Fibroblast of gingiva (primary cell): ENCODE data around the gene AGRN.
"Not testable (repeated sequence)": the region's sequence is repeated elsewhere in the genome, so short reads cannot be mapped to it uniquely, and the experiment has no call there.

ENCODE experiments used
- DNase-seq: peaks from one replicate; pipeline ENCODE4 v3.0.0-alpha.2; 2011; ENCODE audit warnings: low read depth

Gene AGRN

DNA sequence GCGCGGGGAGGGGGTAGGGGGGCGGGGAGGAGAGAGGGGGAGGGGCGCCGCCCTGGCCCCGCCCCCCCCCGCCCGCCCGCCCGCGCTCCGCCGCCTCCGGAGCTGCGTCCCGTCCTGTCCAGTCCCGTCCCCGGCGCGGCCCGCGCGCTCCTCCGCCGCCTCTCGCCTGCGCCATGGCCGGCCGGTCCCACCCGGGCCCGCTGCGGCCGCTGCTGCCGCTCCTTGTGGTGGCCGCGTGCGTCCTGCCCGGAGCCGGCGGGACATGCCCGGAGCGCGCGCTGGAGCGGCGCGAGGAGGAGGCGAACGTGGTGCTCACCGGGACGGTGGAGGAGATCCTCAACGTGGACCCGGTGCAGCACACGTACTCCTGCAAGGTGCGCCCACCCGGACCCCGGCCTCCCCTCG lies at the start of gene AGRN:
AGRN (plus strand) TSS at position 121 of the 405 bp plus-strand sequence; CDS start at position 174, 53 bp downstream.
- no peak for DNase-seq

DNA sequence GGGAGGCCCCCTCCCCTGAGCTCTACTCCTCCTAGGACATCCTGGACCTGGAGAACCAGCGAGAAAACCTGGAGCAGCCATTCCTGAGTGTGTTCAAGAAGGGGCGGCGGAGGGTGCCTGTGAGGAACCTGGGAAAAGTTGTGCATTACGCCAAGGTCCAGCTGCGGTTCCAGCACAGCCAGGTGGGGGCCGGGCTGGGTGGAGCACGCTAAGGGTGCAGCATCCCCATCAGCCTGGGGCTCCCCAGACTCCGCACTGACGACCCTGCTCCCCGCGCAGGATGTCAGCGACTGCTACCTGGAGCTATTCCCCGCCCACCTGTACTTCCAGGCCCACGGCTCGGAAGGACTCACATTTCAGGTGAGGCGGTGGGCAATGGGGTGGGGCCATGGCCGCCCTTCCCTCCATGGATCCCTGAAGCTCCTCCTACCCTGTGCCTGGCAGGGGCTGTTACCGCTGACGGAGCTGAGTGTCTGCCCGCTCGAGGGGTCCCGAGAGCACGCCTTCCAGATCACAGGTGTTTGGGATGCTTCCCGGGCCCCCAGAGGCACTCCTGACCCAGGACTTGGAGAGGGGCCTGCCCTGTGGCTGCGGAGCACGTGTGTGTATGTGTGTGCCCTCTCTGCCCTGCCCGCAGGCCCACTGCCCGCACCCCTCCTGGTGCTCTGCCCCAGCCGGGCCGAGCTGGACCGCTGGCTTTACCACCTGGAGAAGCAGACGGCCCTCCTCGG lies 49.5 kb upstream of the AGRN start:
- DNase-seq: no peak

DNA sequence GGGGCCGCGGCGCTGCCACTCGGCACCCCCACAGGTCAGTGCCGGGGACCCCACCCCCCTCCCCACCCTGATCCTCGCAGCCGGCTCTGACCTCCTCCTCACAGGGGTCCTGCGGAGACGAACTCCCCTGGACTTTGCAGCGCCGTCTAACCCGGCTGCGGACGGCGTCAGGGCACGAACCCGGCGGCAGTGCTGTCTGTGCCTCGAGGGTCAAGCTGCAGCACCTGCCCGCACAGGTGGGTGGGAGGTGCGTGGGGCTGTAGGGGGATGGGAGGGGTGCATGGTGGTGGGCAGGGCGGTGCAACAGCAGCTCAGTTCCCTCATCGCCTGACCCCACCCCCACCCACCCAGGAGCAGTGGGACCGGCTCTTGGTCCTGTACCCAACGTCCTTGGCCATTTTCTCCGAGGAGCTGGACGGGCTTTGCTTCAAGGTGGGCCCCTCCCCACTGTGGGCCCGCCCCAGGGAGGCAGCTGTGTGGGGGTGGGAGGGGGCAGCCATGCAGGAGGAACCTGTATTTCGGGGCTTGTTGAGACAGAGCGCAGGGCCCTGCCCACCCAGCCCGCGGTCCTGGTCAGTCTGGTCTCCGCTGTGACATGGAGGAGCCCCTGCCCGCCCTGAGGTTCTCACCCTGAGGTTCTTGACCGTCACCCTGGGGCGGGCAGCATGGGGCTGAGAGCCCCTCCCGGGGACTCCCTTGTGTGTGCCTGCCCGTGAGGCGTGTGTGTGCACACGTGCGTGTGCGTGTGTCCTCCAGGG lies 48.8 kb upstream of the AGRN start:
- no peak for DNase-seq

DNA sequence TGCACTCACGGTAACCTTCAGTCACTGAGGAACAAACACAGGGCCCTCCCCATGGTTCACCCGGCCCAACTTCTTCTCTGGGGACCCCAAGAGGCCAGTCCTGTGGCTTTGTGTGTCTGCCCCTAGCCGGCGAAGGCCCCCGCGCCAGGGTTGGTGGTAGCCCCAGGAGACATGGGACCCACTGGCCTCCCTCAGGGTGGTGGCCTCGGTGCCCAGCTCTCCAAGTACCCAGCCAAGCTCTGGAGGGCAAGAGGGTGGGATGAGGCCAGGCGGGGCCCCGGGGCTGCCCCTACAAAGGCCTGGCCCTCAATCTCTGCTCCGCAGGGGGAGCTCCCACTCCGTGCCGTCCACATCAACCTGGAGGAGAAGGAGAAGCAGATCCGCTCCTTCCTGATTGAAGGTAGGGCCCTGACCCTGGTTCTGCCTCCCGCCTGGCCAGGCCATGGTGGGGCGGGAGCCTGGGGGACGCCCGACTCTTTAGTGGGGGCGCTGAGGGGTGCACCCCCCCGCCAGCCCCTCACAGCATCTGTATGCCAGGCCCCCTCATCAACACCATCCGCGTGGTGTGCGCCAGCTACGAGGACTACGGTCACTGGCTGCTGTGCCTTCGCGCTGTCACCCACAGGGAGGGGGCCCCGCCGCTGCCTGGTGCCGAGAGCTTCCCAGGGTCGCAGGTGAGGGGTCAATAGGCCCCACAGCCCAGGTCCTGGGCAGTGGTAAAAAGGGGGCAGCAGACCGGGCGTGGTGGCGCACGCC lies 48.0 kb upstream of the AGRN start:
- DNase-seq: no peak

DNA sequence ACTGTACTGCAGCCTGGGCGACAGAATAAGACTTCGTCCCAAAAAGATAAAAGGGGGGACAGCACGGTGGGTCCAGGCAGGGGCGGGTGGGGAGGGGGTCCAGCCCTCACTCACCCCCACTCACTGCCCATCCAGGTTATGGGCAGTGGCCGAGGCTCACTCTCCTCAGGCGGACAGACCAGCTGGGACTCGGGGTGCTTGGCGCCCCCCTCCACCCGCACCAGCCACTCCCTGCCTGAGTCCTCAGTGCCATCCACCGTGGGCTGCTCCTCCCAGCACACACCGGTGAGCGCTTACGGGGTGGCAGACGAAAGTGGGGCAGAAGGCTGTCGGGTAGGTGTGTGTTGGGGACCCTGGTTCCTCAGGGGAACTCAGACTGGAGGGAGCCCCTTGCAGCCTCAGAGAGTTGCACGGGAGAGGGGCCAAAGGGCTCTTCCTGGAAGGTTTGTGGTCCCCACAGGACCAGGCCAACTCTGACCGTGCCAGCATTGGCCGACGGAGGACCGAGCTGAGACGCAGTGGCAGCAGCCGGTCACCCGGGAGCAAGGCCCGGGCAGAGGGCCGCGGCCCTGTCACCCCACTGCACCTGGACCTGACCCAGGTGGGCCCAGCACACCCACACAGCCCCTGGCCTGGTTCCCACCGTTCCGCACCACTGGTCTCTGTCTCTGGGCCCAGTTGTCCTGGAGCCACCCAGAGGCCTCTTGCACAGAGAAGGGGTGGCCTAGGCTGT lies 47.0 kb upstream of the AGRN start:
- no peak for DNase-seq

DNA sequence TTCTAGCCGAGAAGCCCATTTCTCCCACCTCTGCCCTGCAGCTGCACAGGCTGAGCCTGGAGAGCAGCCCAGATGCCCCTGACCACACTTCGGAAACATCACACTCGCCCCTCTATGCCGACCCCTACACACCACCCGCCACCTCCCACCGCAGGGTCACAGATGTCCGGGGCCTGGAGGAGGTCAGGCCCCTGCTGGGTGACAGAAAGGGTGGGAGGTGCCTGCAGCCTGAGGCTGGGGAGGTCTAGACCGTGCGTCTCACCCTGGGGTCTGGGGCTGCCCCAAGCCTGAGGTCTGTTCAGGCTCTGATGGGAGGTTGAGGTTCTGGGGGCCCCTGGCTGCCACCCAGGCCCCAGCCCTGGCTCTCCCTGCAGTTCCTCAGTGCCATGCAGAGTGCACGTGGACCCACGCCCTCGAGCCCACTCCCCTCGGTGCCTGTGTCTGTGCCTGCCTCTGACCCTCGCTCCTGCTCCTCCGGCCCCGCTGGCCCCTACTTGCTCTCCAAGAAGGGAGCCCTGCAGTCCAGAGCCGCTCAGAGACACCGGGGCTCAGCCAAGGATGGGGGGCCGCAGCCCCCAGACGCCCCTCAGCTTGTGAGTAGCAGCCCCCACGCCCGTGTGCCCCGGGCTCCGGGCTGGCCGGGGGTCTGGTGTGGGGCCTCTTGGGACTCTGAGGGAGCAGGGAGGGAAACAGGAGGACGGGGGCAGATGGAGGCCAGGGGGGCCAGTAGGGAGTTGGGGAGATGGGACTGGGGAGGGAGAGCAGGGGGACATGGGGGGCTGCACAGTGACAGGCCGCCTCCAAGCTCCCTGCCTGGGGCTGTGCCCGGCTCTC lies 46.2 kb upstream of the AGRN start:
- no peak for DNase-seq

DNA sequence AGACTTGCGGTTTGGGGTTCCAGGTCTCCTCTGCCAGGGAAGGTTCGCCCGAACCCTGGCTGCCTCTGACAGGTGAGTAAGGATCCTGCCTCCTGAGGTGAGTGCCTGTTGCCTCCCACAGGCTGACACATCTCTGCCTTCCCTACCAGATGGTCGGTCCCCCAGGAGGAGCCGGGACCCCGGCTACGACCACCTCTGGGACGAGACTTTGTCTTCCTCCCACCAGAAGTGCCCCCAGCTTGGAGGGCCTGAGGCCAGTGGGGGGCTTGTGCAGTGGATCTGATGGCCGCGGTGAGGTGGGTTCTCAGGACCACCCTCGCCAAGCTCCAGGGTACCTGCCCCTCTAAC lies 45.7 kb upstream of the AGRN start:
- no peak for DNase-seq

DNA sequence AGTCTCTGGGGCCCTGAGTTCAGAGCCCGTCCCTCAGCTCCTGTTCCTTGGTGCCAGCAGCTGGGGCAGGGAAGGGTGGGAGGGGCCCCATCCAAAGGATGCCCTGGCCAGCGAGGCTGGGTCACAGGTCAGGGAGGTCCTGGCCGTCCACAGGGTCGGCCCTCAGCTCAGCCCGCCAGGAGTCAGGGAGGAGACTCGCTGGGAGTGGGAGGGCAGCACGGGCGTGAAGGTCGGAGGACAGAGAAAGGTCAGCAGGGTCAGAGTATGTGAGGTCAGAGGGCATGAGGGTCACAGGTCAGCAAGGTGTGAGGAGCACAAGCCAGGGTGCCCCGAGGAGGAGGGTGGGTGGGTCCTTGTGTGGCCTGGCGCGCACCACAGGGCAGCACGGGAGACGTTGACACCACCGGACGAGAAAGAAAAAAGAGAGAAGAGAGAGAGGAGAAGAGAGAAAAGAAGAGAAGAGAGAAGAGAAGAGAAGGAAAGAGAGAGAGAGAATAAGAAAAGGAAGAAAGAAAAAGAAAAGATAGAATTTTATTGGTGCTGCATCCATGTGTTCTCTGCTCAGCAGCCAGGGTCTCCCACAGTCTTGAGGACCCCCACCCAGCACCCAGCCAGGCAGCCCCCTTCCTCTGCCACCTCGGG lies 45.1 kb upstream of the AGRN start:
- no peak for DNase-seq

DNA sequence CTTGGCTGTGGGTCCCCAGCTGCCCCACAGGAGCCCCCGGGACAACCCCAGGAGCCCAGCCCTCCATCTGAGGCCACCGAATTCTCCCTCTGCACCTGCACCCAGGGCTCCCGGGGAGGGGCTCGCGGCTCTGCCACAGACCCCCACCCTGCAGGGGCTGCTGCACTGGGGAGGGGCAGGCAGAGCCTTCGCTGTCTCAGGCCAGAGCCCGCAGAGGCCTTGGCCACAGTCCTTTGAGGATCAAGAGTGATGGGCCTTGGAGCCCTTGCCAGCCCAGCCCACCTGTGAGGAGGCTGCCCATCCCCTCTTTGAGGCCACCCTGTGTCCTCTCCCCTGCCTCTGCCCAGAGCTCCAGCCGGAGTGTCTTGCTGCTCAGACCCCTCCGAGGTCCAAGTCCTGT lies 44.6 kb upstream of the AGRN start:
- no peak for DNase-seq

DNA sequence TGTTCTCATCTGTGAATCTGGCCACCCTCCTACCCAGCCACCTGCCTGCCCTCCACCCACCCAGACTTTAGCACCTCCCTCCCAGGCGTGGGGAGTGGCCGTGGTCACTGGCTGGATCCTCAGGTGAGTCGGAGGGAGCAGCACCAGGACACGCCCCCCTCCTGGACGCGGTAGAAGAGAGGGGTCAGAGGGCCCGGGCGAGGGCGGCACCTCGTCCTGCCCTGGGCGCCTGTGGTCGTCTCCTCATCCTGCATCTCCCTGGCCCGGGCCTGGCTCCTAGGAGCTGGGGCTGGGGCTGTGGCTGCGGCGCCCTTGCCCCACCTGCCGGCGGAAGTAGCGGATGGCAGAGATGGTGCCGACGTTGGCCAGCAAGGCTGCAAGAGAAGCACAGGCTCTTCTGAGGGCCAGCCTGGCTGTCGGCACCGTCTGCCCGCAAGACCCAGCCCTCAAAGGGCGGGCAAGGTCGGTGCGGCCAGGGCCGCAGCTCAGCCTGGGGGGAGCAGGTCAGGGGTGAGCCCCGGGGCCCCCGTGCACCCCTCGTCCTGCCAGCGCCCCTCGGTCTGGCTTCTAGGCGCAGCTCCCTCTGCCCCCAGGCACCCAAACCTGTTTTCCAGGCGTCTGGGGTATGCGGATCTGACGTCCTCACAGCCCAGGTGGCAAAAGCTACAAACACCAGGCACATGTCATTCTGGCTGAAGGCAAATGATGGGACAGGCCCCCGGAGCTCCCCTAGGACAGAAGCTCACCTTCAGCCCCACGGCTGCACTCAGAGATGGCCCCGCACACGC lies 43.8 kb upstream of the AGRN start:
- peak; percentile 46 for DNase-seq

DNA sequence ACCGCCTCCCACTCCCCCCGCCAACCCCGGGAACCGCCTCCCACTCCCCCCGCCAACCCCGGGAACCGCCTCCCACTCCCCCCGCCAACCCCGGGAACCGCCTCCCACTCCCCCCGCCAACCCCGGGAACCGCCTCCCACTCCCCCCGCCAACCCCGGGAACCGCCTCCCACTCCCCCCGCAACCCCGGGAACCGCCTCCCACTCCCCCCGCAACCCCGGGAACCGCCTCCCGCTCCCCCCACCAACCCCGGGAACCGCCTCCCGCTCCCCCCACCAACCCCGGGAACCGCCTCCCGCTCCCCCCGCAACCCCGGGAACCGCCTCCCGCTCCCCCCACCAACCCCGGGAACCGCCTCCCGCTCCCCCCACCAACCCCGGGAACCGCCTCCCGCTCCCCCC lies 43.1 kb upstream of the AGRN start:
- not testable (repeated sequence) for DNase-seq

DNA sequence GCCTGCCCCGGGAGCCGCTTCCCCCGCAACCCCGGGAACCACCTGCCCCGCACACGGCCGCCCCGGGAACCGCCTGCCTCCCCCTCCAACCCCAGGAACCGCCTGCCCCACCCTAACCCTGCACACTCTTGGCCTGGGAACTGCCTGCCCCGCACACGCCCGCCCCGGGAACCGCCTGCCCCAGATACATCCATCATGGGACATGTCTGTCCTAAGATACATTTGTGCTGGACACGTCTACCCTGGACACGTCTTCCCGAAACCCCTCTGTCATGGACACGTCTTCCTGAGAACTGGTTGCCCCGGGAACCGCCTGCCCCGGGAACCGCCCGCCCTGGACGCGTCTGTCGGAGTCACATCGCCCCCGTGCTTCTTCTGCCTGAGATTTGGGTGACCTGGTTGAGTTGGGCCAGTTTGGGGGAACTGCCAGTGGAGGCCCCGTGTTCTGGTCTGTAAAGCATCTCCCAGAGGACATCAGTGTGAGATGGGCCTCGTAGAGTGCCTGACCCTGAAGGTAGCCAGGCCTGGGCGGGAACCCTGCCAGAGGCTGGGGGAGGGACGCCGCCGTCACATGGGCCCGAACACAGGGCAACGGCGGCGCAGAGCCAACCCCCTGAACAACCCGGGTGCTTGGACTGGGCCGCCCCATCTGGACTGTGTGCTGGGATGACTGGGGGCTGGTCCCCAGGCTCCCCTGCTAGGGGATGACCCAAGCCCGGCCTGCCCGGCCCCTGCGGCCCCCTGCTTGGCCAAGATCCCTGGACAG lies 41.7 kb upstream of the AGRN start:
- no peak for DNase-seq

DNA sequence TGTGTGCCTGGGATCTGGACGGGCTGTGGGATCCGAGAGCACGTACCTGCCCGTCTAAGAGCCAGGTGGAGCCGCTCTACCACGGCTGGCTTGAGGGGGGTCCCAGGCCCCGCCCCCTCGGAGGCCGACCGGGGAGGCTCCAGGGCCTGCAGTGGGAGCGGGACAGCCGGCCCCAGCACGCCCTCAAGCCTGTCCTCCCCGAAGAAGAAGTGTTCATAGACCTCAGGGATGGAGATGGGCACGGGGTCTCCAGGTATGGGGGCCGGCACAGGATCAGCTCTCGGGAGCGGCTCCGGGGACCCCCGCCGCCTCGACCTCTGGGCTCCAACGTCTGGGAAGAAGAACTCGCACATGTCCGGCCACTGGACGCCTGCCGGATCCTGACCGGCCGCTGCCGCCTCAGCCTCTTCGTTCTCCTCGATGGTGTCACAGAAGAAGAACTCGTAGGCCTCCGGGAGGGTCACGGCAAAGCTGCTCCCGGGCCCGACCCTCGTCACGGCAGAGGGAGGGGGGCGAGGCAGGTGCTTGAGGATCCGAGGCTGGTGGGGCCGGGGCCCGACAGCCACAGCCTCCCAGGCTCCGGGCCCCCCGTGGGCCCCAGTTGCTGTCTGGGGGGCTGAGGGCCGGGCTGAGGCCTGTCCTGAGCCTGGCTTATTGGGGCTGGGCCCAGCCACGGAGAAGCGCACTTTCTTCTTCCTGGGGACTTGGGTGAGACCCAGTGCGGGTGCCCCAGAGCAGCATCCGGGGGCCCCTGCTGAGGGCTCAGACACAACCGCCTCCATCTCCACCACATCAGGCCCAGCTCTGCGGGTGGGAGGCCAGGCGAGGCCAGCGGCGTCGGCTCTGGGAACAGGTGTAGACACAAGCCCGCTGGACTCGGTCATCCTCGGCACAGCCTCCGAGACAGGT lies 40.8 kb upstream of the AGRN start:
- no peak for DNase-seq

DNA sequence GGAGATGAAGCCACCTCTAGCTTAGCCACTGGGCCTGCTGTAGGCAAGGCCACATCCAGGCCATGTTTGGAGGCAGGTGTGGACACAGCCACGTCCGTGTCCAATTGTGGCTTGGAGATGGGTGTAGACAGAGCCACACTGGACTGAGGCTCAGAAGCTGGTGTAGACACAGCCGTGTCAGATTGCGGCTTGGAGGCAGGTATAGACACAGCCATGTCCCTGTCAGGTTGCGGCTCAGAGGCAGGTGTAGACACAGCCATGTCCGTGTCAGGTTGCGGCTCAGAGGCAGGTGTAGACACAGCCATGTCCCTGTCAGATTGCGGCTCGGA lies 40.2 kb upstream of the AGRN start:
- DNase-seq: no peak

DNA sequence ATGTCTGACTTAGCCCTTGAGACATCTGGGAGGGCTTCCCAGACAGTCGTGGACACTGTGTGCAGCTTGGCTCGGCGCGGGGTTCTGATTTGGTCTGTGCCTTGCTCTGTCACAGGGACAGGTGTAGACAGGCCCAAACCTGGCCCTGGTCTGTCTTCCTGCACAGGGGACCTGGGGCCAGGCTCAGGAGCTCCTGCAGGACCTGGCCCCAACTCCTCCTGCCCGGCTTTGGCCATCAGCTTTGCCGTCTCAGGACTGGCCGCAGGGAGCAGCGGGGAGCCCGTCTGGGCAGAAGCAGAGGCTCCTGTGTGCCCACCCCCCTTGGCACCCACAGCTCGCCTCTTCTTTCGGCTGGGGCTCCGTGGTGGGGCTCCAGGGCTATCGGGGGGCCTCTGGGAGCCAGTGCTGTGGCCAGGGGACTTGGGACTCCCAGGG lies 39.8 kb upstream of the AGRN start:
- no peak for DNase-seq

DNA sequence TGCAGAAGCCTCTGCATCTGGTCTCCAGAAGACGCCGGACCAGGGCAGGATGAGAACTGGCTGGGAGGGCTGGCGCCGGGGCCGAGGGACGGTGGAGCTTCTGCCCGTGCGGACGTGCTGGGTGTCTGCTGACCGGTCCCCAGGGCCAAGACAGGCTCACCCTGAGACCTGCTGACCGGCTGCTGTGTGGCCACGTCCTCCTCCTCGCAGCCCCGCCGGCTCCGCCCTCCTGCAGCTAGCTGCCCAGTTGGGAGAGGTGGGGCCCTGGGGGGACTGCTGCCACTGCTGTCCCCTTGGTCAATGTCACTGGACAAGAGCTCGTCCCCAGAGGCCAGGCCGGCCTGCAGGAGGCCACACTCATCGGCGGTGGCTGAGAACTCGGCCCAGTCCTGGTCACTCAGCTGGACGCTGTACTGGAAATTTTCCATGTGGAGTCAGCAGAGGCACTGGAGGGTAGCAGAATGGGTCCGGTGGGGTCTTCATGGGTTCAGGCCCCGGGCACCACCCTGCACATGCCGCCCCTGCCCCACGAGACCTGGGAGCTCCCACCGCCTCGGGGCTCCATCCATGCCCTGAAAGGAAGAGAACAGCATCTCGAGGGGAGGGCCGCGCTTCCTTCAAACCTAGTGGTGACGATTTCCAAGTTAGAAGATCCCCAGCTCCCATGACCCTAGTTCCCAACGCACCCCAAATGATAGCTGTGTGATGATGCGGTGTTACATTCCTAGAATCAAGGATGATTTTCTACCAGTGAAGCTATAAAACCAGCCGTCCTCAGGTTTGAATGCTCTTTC lies 39.1 kb upstream of the AGRN start:
- DNase-seq: no peak

DNA sequence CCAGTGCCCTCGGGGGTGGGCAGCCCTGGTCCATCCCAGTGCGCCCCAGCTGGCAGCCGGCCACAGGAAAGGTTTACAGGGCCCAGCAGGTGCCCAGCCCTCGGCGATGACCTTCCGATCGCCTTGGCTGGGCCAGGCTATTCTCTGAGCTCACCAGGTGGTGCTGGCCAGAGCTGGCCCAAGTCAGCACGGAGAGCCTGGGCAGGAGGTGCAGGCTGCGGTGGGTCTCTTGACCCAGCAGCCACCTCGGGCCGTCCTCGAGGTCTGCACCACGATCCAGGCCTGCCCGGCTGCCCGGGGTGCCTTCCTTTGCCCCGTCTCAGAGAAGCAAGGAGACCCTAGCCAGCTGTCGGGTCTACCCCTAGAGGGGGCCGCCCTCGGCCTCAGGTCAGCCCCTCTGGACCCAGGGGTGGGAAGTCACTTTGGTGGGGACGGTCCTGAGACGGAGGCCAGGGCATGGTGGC lies 38.4 kb upstream of the AGRN start:
- DNase-seq: no peak
